ENCODE measurements around the gene KSR1.
"Not testable (repeated sequence)": the region's sequence is repeated elsewhere in the genome, so short reads cannot be mapped to it uniquely, and the experiment has no call there.

Gene KSR1

GRCh38 chr17:27494192-27495091, 38.2 kb downstream of the KSR1 start:
- DNase-seq (ENCODE audit: low read depth), result no peak

GRCh38 chr17:27495460-27495859, 39.2 kb downstream of the KSR1 start:
- no peak for DNase-seq (ENCODE audit: low read depth)

- DNase-seq (ENCODE audit: low read depth), result no peak
Measured at GRCh38 chr17:27496005-27496404, 39.8 kb downstream of the KSR1 start.

GRCh38 chr17:27496437-27496943, 40.2 kb downstream of the KSR1 start:
- no peak for DNase-seq (ENCODE audit: low read depth)

- no peak for DNase-seq (ENCODE audit: low read depth)
Measured at GRCh38 chr17:27496971-27497370, 40.7 kb downstream of the KSR1 start.

- no peak for DNase-seq (ENCODE audit: low read depth)
Measured at GRCh38 chr17:27497696-27498095, 41.4 kb downstream of the KSR1 start.

GRCh38 chr17:27498615-27499309, 42.5 kb downstream of the KSR1 start:
- no peak for DNase-seq (ENCODE audit: low read depth)

GRCh38 chr17:27499451-27500265, 43.4 kb downstream of the KSR1 start:
- no peak for DNase-seq (ENCODE audit: low read depth)

- DNase-seq (ENCODE audit: low read depth), result not testable (repeated sequence)
Measured at GRCh38 chr17:27501338-27501737, 45.1 kb downstream of the KSR1 start.

GRCh38 chr17:27502526-27503324, 46.5 kb downstream of the KSR1 start:
- DNase-seq (ENCODE audit: low read depth), result peak; percentile 74

GRCh38 chr17:27503611-27504010, 47.4 kb downstream of the KSR1 start:
- no peak for DNase-seq (ENCODE audit: low read depth)

GRCh38 chr17:27504188-27504995, 48.1 kb downstream of the KSR1 start:
- DNase-seq (ENCODE audit: low read depth), result no peak

- DNase-seq (ENCODE audit: low read depth), result no peak
Measured at GRCh38 chr17:27506348-27507218, 50.3 kb downstream of the KSR1 start.

GRCh38 chr17:27511168-27511883, 55.1 kb downstream of the KSR1 start:
- no peak for DNase-seq (ENCODE audit: low read depth)

GRCh38 chr17:27512031-27512430, 55.8 kb downstream of the KSR1 start:
- no peak for DNase-seq (ENCODE audit: low read depth)

- DNase-seq (ENCODE audit: low read depth), result no peak
Measured at GRCh38 chr17:27512511-27513346, 56.5 kb downstream of the KSR1 start.

GRCh38 chr17:27513849-27514248, 57.6 kb downstream of the KSR1 start:
- no peak for DNase-seq (ENCODE audit: low read depth)

All from non-pigmented ciliary epithelial cell (primary cell).